GM21723 (cell line): ENCODE measurements around the gene LY6G6F.
A peak's percentile ranks its signal among the peaks of the same experiment; 100 is the strongest.

Source experiments
- ATAC-seq: cut with Tn5 transposase; IDR thresholded peaks from one replicate; pipeline ENCODE4 v1.9.1; 2021; ENCODE audit warnings: mild to moderate bottlenecking, moderate library complexity; ENCODE audit not compliant: unreplicated experiment

LY6G6F gene

GRCh38 chr6:31722173-31722572, 15.5 kb downstream of the LY6G6F start:
- ATAC-seq, result no peak

DNA sequence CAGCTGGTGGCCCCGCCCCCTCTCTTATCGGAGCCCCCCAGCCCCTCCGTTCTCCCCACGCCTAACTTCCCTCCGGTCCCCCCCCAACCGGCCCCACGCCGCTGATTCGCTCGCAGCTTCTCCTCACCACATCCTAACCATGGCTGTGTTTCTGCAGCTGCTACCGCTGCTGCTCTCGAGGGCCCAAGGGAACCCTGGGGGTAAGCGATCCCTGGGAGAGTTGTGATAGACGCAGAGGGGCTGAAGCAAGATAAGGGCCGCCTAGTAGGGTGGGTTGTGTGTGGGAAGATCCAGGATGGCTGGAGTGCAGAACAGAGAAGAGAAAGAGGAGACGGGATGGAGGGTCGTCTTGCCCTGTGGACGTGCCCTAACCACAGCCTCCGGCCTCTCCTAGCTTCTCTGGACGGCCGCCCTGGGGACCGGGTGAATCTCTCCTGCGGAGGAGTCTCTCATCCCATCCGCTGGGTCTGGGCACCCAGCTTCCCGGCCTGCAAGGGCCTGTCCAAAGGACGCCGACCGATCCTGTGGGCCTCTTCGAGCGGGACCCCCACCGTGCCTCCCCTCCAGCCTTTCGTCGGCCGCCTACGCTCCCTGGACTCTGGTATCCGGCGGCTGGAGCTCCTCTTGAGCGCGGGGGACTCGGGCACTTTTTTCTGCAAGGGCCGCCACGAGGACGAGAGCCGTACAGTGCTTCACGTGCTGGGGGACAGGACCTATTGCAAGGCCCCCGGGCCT, 16.7 kb downstream of the LY6G6F start, which contains the start of gene MPIG6B:
Gene MPIG6B (plus strand): TSS at position 129 of the 735 bp plus-strand sequence. CDS start 11 bp downstream, at position 140.
- no peak for ATAC-seq

- no peak for ATAC-seq
These were observed 17.5 kb downstream of the LY6G6F start for GRCh38 chr6:31723980-31724691.

- no peak for ATAC-seq
These were observed 19.1 kb downstream of the LY6G6F start for GRCh38 chr6:31725502-31726350.

GRCh38 chr6:31727034-31727716, 20.5 kb downstream of the LY6G6F start:
- ATAC-seq, result no peak

GRCh38 chr6:31727717-31728671, 21.3 kb downstream of the LY6G6F start:
- ATAC-seq, result no peak

DNA sequence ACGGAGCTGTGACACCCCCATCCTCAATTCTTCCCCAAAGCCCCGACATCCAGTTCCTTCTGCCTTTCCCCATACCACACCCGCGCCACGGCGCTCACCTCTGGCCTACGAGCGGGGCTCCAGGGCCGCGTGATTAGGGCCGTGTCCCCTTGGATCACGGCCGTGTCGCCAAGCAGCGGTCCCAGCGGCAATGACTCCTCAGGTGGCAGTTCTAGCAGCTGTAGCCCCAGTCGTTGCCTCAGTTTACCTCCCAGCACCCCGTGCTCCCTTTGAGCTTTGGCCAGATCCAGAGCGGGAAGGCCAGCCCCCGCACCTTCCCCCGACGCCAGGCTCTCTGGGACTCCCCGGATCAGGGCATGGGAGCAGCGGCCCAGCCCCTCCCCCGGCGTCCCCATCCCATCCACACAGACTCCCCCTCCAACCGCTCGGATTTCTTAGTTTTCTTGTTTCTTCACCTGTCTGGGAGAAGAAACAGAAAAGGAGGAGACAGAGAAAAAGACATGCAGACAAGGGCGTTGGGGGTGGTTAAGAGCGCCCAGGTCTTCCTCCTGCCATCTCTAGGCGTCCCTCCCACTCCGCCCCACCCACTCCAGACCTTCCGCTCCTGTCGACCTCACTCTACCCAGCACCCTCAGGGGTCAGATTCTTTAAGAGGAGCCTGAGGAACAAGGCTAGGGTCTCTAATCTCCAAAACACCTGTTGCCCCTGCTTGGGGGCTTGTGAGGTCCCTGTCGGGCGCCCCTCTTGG, 22.3 kb downstream of the LY6G6F start, which contains the start of gene DDAH2:
Gene DDAH2 (minus strand): TSS at position 533 of the 748 bp plus-strand sequence. CDS start 138 bp downstream, at position 395.
- ATAC-seq, result no peak

- ATAC-seq, result peak; percentile 58
These were observed 22.9 kb downstream of the LY6G6F start for GRCh38 chr6:31729515-31729978.

GRCh38 chr6:31729979-31730630, 23.4 kb downstream of the LY6G6F start:
- peak; percentile 44 for ATAC-seq

DNA sequence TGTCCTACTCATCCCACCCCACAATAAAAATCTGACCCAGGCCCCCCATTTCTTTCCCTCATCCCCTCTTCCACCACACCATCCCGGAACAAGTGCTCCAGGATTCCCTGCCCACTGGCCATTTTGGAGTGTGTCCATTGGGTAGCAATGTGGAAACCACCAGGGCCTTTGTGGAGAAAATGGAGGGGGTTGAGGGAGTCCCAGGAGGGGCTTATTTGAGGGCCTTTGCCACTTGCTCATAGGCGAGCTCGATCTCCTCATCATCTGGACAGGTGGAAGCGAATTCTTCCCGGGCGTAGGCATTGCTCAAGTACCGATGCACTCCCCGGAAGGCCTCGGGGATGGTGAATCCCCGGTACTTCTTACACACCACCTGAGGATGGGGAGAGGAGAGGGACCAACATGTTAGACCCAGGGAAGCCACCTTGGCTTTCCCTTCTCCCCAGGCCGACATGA, 24.0 kb downstream of the LY6G6F start:
- ATAC-seq, result no peak

DNA sequence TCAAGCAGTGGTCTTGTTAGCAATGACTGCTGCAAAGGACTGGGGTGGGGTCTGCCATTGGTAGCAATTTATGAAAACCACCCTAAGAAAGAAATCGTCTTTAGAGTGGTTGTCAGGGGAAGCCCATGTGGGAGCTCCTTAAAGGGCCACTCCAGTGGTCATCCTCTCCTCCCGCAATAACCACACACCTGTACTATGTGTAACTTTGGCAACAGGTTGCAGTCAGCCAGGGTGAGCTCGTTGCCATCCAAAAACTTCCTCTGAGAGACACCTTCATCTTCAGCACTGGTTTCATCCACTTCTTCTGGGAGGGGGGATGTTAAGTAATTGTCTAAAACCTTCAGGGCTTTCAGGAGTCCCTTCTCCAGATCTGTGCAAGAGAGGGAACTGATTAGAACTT, 25.4 kb downstream of the LY6G6F start:
- no peak for ATAC-seq

GRCh38 chr6:31733734-31734133, 27.1 kb downstream of the LY6G6F start:
- ATAC-seq, result no peak

- ATAC-seq, result no peak
These were observed 27.7 kb downstream of the LY6G6F start for GRCh38 chr6:31734247-31734820.

DNA sequence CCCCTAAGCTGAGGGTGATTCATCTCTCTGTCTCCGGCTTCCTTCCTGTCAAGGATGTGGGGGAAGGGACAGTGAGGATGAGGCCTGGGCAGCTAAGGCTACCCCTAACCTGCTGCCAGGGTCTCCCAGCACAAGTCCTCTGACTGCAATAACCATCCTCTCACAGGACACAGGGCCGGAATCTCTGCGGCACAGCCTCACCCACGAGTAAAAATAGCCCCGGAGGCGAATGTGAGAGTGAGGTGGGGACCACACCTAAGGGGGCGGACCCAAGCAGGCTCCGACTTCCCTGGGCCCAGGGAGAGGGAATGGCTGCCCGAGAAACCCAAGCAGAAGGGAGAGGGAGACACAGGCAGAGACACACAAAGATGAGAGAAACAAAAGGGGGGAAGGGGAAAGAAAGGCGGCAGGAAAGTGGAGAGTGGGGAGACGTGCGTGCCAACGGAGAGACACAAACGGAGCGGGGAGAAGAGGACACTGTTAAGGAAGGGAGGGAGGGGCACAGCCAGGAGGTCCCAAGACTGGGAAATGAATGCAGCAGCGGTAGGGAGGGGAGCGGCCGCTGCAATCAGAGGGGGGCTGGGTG, 28.2 kb downstream of the LY6G6F start:
- ATAC-seq, result peak; percentile 28

GRCh38 chr6:31736021-31736767, 29.5 kb downstream of the LY6G6F start, which contains the start of gene CLIC1:
CLIC1 (minus strand) TSS chr6:31736530; CDS start chr6:31736300, 230 bp downstream.
- no peak for ATAC-seq

GRCh38 chr6:31736768-31737314, 30.2 kb downstream of the LY6G6F start:
- ATAC-seq, result no peak
